H1 (cell line): ENCODE data around the gene EFHC1. TPM values are rescaled to one million over a fixed set of nuclear protein-coding genes. Genes with fewer than 3 reads are reported as not detected.

Experiments used
- CTCF ChIA-PET: fragments of 300-600 bp; sonication (Branson Sonifier 250); formaldehyde crosslinking; loops from one replicate; lab custom pipeline; 2021; ENCODE audit not compliant: partially characterized antibody; lab: Charles Lee
- POLR2A ChIA-PET: fragments of 300-600 bp; sonication (Branson Sonifier 250); formaldehyde crosslinking; loops from one replicate; lab custom pipeline; 2021; ENCODE audit warnings: inconsistent platforms; ENCODE audit not compliant: partially characterized antibody; lab: Charles Lee
- DNase-seq, 2 experiments: peaks; one replicate each; pipeline versions ENCODE4 v3.0.0 to v3.0.0-alpha.2; 2010 to 2022; ENCODE audit warnings: low spot score in 2 of 2, low read depth in 1 of 2, mixed read lengths in 1 of 2
- FAIRE-seq: peaks from 2 replicates; lab custom pipeline; 2011; peaks lifted over from hg19 to GRCh38; lab: Jason Lieb, UNC
- H2AFZ ChIP-seq: 2 replicates; pipeline ENCODE4 v1.8.1; 2012; ENCODE audit warnings: low read length, inconsistent platforms
- H2AK5ac ChIP-seq: 2 replicates; pipeline ENCODE4 v1.6.1; 2013; ENCODE audit warnings: low read depth, low read length
- H2BK120ac ChIP-seq: replicated peaks from 2 replicates; pipeline ENCODE3; 2013; ENCODE audit warnings: low read depth, low read length, inconsistent platforms
- H2BK12ac ChIP-seq: 2 replicates; pipeline ENCODE4 v1.6.1; 2013; ENCODE audit warnings: low read depth, low read length
- H2BK15ac ChIP-seq: 2 replicates; pipeline ENCODE4 v1.6.1; 2013; ENCODE audit warnings: low read length
- H2BK20ac ChIP-seq: 2 replicates; pipeline ENCODE4 v1.6.1; 2013; ENCODE audit warnings: low read length
- H2BK5ac ChIP-seq: 2 replicates; pipeline ENCODE4 v1.6.1; 2013; ENCODE audit warnings: low read depth, low read length
- H3K14ac ChIP-seq: 2 replicates; pipeline ENCODE4 v1.6.1; 2013; ENCODE audit warnings: inconsistent platforms; ENCODE audit not compliant: insufficient read length
- H3K18ac ChIP-seq: 2 replicates; pipeline ENCODE4 v1.6.1; 2013; ENCODE audit warnings: low read length; ENCODE audit errors: extremely low read depth
- H3K23ac ChIP-seq: 2 replicates; pipeline ENCODE4 v1.6.1; 2013; ENCODE audit warnings: inconsistent platforms; ENCODE audit not compliant: insufficient read length
- H3K23me2 ChIP-seq: 2 replicates; pipeline ENCODE4 v1.6.1; 2013; ENCODE audit warnings: low read depth, low read length
- H3K27ac ChIP-seq: 2 replicates; pipeline ENCODE4 v1.6.1; 2011; ENCODE audit warnings: low read depth, low read length, inconsistent platforms
- H3K27me3 ChIP-seq, 4 experiments: replicated peaks in 1 of 4; 1 replicate in 1 of 4; 2 replicates in 3 of 4; pipeline versions ENCODE4 v1.6.1 to v1.8.1; 2011 to 2013; ENCODE audit warnings: low read length in 3 of 4, mild to moderate bottlenecking in 3 of 4, inconsistent platforms in 2 of 4, mixed read lengths in 2 of 4, moderate library complexity in 1 of 4; ENCODE audit not compliant: control insufficient read depth in 3 of 4, insufficient read depth in 3 of 4; ENCODE audit errors: extremely low read depth in 1 of 4
- H3K36me3 ChIP-seq, 4 experiments: 2 replicates each; pipeline versions ENCODE4 v1.6.1 to v1.8.1; 2011 to 2013; ENCODE audit warnings: mild to moderate bottlenecking in 4 of 4, low read length in 3 of 4, moderate library complexity in 2 of 4, control low read depth in 1 of 4, inconsistent platforms in 1 of 4; ENCODE audit not compliant: insufficient read depth in 4 of 4, control insufficient read depth in 2 of 4
- H3K4ac ChIP-seq: replicated peaks from 2 replicates; pipeline ENCODE3; 2013; ENCODE audit warnings: low read length, low read depth, mixed read lengths, inconsistent platforms; ENCODE audit not compliant: insufficient read length
- H3K4me1 ChIP-seq, 4 experiments: replicated peaks in 1 of 4; 1 replicate in 1 of 4; 2 replicates in 3 of 4; pipeline versions ENCODE4 v1.6.1 to v1.8.1; 2011 to 2013; ENCODE audit warnings: low read length in 3 of 4, inconsistent platforms in 2 of 4, mixed read lengths in 1 of 4; ENCODE audit not compliant: insufficient read depth in 4 of 4, control insufficient read depth in 3 of 4
- H3K4me2 ChIP-seq, 2 experiments: 2 replicates each; pipeline versions ENCODE4 v1.6.1 to v1.8.1; 2011 to 2013; ENCODE audit warnings: low read depth in 2 of 2, low read length in 2 of 2, control low read depth in 1 of 2, inconsistent platforms in 1 of 2, mild to moderate bottlenecking in 1 of 2; ENCODE audit not compliant: insufficient read depth in 1 of 2
- H3K4me3 ChIP-seq, 4 experiments: fragments of 200-600, 300-600 bp in 1 of 4; sonication (generic), shearing (Covaris generic), sonication (Bioruptor Twin) in 1 of 4; 2 replicates each; pipeline versions ENCODE4 v1.5.1 to v1.8.1; 2011 to 2016; ENCODE audit warnings: low read length in 4 of 4, low read depth in 3 of 4, control low read depth in 2 of 4, inconsistent platforms in 2 of 4, mild to moderate bottlenecking in 2 of 4, mixed read lengths in 1 of 4, moderate library complexity in 1 of 4; ENCODE audit not compliant: insufficient read depth in 2 of 4; ENCODE audit errors: extremely low read depth in 1 of 4
- H3K56ac ChIP-seq: replicated peaks from 2 replicates; pipeline ENCODE3; 2013; ENCODE audit warnings: low read depth, mild to moderate bottlenecking, mixed read lengths, low read length, inconsistent platforms; ENCODE audit not compliant: insufficient read length
- H3K79me1 ChIP-seq: 2 replicates; pipeline ENCODE4 v1.6.1; 2013; ENCODE audit warnings: low read depth, low read length, control low read depth
- H3K79me2 ChIP-seq, 2 experiments: 2 replicates each; pipeline versions ENCODE4 v1.6.1 to v1.8.1; 2012 to 2013; ENCODE audit warnings: low read length in 2 of 2, mild to moderate bottlenecking in 2 of 2, inconsistent platforms in 1 of 2; ENCODE audit not compliant: insufficient read depth in 2 of 2, control insufficient read depth in 1 of 2
- H3K9ac ChIP-seq, 4 experiments: replicated peaks in 1 of 4; 1 replicate in 1 of 4; 2 replicates in 3 of 4; pipeline versions ENCODE4 v1.6.1 to v1.8.1; 2011 to 2013; ENCODE audit warnings: low read depth in 3 of 4, low read length in 3 of 4, control low read depth in 2 of 4, mild to moderate bottlenecking in 2 of 4, moderate library complexity in 2 of 4, inconsistent platforms in 1 of 4; ENCODE audit errors: extremely low read depth in 1 of 4
- H3K9me3 ChIP-seq, 2 experiments: 2 replicates each; pipeline versions ENCODE4 v1.6.1 to v1.8.1; 2012 to 2013; ENCODE audit warnings: mild to moderate bottlenecking in 2 of 2, moderate library complexity in 2 of 2, control low read depth in 1 of 2, inconsistent platforms in 1 of 2, low read depth in 1 of 2, low read length in 1 of 2, mixed read lengths in 1 of 2; ENCODE audit not compliant: insufficient read depth in 2 of 2
- H4K20me1 ChIP-seq, 2 experiments: replicated peaks in 1 of 2; 2 replicates each; pipeline versions ENCODE3 to v1.8.1; 2011 to 2013; ENCODE audit warnings: inconsistent platforms in 2 of 2, low read length in 2 of 2, mild to moderate bottlenecking in 1 of 2; ENCODE audit not compliant: insufficient read depth in 2 of 2, control insufficient read depth in 1 of 2
- H4K5ac ChIP-seq: 2 replicates; pipeline ENCODE4 v1.6.1; 2013; ENCODE audit warnings: low read length, low read depth, mixed read lengths, inconsistent platforms; ENCODE audit not compliant: insufficient read length
- H4K8ac ChIP-seq: 2 replicates; pipeline ENCODE4 v1.8.0; 2013; ENCODE audit warnings: mild to moderate bottlenecking, moderate library complexity, low read length, inconsistent platforms; ENCODE audit not compliant: insufficient read depth; ENCODE audit errors: extremely low read depth
- H4K91ac ChIP-seq: replicated peaks from 2 replicates; pipeline ENCODE3; 2013; ENCODE audit warnings: low read length, mixed read lengths, inconsistent platforms; ENCODE audit not compliant: insufficient read length
- RXRA ChIP-seq: IDR thresholded peaks from 2 replicates; pipeline ENCODE4 v1.6.1; 2011; ENCODE audit warnings: low read depth, mild to moderate bottlenecking, low read length, moderate library complexity; ENCODE audit not compliant: insufficient read depth
- WGBS, 2 experiments: shearing (Covaris generic) in 1 of 2; methylation state at CpG; one replicate each; pipeline versions ENCODE4 v1.1.6 to v1.1.7; 2013 to 2015; ENCODE audit warnings: low lambda C conversion rate in 2 of 2, mixed read lengths in 2 of 2, inconsistent platforms in 1 of 2, low coverage in 1 of 2, missing lambda C conversion rate in 1 of 2; ENCODE audit not compliant: insufficient replicate concordance in 2 of 2, insufficient coverage in 1 of 2, insufficient read length in 1 of 2; ENCODE audit errors: extremely low coverage in 1 of 2, missing lambda C conversion rate in 1 of 2; 5-methylcytosine and 5-hydroxymethylcytosine counted together
- polyA plus RNA-seq, 7 experiments: library from polyadenylated mRNA; depleted of rRNA in 3 of 7; stranded (reverse) in 5 of 7; unstranded in 2 of 7; fragments of >200 nt in 5 of 7; fragments of 200-250 nt in 2 of 7; gene quantifications; 1 replicate in 5 of 7; 2 replicates in 1 of 7; 4 replicates in 1 of 7; pipeline versions ENCODE4 v1.2.1 to v1.2.3, GENCODE V29; 2011 to 2013; ENCODE audit warnings: missing spikeins in 2 of 7, mixed read lengths in 2 of 7
- total RNA-seq: library from RNA; stranded (reverse); fragmentation: NEBNext Ultra II Directional; extraction: Animal tissue kit (Norgen Biotek cat#: 25700); gene quantifications from 2 replicates; pipeline ENCODE4 v1.2.1, GENCODE V29; 2021

EFHC1 gene
- total and polyA plus RNA-seq, 2 of the 8 experiments (the other 6 are each of a cell fraction or from before 2014, with no cell fraction given), result 10.5 to 16.4 TPM

DNA sequence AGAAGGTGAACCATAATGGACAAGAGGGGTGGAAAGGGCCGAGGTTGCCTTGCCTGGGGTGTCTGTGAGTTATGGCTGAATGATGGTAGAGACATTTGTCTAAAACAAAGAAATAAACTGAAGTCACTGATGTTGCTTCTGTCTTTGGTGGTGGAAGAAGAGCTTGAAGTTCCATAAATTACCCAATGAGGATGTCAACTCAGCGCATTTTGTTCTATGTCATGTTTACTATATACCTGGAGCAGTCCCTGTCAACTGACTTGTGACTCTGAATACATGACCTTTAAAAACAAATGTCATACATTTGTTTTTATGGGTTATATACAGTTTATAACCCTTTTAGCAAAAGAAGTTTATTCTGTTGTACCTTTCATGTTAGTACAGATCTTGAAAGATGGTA, 2.0 kb downstream of the EFHC1 start:
- no peak overlapping the region for H3K4ac ChIP-seq
- 81% methylated on average over 2 of the region's 2 CpGs; no CpG with 5 or more reads in 1 of the 2 experiments for WGBS, 2 experiments
- ChIA-PET CTCF (no interaction called here), POLR2A (no interaction called here)
- DNase-seq (no peak), FAIRE-seq (no peak)
- no peak overlapping the region for H4K5ac ChIP-seq
- H3K4me2 ChIP-seq, result no peak overlapping the region
- no peak overlapping the region for H4K8ac ChIP-seq
- H4K20me1 ChIP-seq, result no peaks in the 10 kb centered on the region
- no peak overlapping the region for H4K91ac ChIP-seq
- no peaks in the 10 kb centered on the region for H3K79me1 ChIP-seq
- H2BK5ac ChIP-seq, result no peak overlapping the region
- no peak overlapping the region for H3K23ac ChIP-seq
- H3K56ac ChIP-seq, result no peak overlapping the region
- no peaks in the 10 kb centered on the region for H3K36me3 ChIP-seq
- no peaks in the 10 kb centered on the region for H3K9me3 ChIP-seq
- H3K27me3 ChIP-seq, result no peaks in the 10 kb centered on the region
- H3K4me3 ChIP-seq, result no peak overlapping the region
- H2BK20ac ChIP-seq, result no peak overlapping the region
- H2AFZ ChIP-seq, result no peak overlapping the region
- no peak overlapping the region for H2BK12ac ChIP-seq
- no peak overlapping the region for H2BK120ac ChIP-seq
- no peak overlapping the region for H2BK15ac ChIP-seq
- no peak overlapping the region for H3K9ac ChIP-seq
- peaks cover 11% of the 10 kb centered on the region for H3K23me2 ChIP-seq
- no peak overlapping the region for H2AK5ac ChIP-seq
- H3K4me1 ChIP-seq, result peaks cover 0 to 4% (median 0%) of the 10 kb centered on the region in 4 experiments; a peak in 1 of 7 replicates
- H3K79me2 ChIP-seq, result no peaks in the 10 kb centered on the region
- no peak overlapping the region for H3K14ac ChIP-seq
- no peak overlapping the region for H3K18ac ChIP-seq
- no peak for TF ChIP-seq RXRA
- no peak overlapping the region for H3K27ac ChIP-seq
